Epithelial cell of esophagus (primary cell): ENCODE measurements around the gene ZNF10.

Experiments used
- DNase-seq: peaks from one replicate; pipeline ENCODE4 v3.0.0; 2010; ENCODE audit warnings: low read depth
- H3K4me3 ChIP-seq: 2 replicates; pipeline ENCODE4 v1.5.1; 2011; ENCODE audit warnings: mild to moderate bottlenecking, low read length, control low read depth
- CTCF ChIP-seq: IDR thresholded peaks from 2 replicates; pipeline ENCODE4 v1.5.1; 2011; ENCODE audit warnings: low read depth, mild to moderate bottlenecking, low read length, control low read depth, inconsistent platforms; ENCODE audit not compliant: insufficient read depth; ENCODE audit errors: missing control alignments

Gene ZNF10

DNA sequence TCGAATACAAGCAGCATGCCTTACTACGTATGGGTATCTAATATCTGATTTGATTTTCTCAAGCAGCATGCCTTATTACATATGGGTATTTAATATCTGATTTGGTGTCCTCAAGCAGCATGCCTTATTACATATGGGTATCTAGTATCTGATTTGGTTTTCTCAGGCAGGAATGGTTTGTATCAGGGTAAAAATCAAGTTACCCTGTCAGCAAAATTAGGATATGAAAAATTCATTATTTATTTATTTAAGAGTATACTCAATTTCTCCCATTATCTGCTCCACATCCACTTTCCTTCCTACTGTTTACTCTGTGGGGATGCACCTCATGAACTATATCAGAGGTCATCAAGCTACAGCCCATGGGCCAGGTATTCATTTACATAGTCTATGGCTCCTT lies 22.3 kb upstream of the ZNF10 start:
- DNase-seq, result no peak
- no peak for TF ChIP-seq CTCF
- no peak overlapping the region for H3K4me3 ChIP-seq

DNA sequence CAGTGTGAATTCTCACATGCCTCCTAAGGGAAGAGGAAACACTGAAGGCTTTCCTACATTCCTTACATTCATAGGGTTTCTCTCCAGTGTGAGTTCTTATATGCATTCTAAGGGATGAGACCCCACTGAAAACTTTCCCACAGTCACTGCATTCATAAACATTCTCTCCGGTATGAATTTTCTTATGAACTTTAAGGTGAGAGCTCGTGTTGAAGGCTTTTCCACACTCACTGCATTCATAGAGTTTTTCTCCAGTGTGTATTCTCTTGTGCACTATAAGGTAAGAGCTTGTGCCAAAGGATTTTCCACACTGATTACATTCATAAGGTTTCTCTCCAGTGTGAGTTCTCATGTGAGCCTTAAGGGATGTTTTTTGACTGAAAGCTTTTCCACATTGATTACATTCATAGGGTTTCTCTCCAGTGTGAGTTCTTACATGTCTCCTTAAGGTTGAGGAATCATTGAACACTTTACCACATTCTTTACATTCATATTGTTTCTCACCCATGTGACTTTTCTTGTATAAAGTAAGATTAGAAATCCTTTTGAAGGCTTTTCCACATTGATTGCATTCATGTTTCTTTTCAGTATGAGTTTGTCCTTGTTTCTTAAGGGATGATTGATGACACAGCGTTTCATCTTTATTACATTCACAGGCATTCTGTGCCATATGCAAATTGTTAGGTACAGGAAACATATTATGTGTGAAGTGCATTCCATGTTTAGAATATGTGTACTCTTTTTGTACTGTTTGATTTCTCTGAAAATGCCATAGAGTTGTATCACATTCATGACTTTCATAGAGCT lies 9.8 kb upstream of the ZNF10 start:
- no peak for TF ChIP-seq CTCF
- DNase-seq, result no peak
- H3K4me3 ChIP-seq, result no peak overlapping the region

GRCh38 chr12:133124674-133125073 lies 5.8 kb upstream of the ZNF10 start:
- TF ChIP-seq CTCF, result no peak
- H3K4me3 ChIP-seq, result no peak overlapping the region
- no peak for DNase-seq

GRCh38 chr12:133129368-133130037 lies 924 bp upstream of the ZNF10 start:
- TF ChIP-seq CTCF, result no peak
- peak; percentile 47 for DNase-seq
- H3K4me3 ChIP-seq, result peak overlapping the region; percentile 79

GRCh38 chr12:133130808-133131128 lies 341 bp downstream of the ZNF10 start:
- no peak for TF ChIP-seq CTCF
- peak overlapping the region; percentile 79 for H3K4me3 ChIP-seq
- no peak for DNase-seq

GRCh38 chr12:133135747-133136146 lies 5.3 kb downstream of the ZNF10 start:
- no peak overlapping the region for H3K4me3 ChIP-seq
- DNase-seq, result no peak
- TF ChIP-seq CTCF, result no peak

DNA sequence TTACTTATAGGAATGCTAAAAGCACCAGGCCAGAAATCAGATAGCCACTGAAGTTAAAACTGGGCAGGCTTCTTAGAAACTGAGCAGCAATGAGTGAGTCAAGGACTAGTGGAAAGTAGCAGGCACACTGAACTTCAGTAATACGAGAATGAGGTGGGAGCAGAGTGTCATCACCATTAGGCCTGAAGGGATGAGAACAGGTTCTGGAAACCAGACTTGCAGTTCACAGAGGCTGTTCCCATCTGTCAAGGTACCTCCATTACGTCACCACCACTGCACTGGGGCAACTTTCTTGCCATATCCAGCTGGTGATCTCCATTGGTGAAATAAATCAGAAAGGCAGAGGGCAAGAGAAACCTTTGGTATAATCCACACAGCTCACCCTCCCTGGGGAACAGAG lies 15.6 kb downstream of the ZNF10 start:
- peak; percentile 59 for DNase-seq
- no peak for TF ChIP-seq CTCF
- H3K4me3 ChIP-seq, result no peak overlapping the region
